K562 (cell line): ENCODE measurements around the gene TMEM38B. TPM values are rescaled to one million over a fixed set of nuclear protein-coding genes. Genes with fewer than 3 reads are reported as not detected.

Experiments used
- ARNT ChIP-seq, 2 experiments: fragments of 450-650 bp; IDR thresholded peaks; 2 replicates each; pipeline ENCODE4 v1.6.1; 2016; ENCODE audit warnings: mild to moderate bottlenecking in 1 of 2
- ATF1 ChIP-seq, 2 experiments: fragments of 450-650 bp in 1 of 2; IDR thresholded peaks; 2 replicates each; pipeline ENCODE4 v1.6.1; 2016; ENCODE audit warnings: missing compliant biosample characterization in 1 of 2, missing genetic modification characterization in 1 of 2
- BCOR ChIP-seq: fragments of 450-650 bp; IDR thresholded peaks from 2 replicates; pipeline ENCODE4 v1.6.1; 2016
- CAMTA2 ChIP-seq: fragments of 250-450 bp; sonication (Bioruptor Pico); conservative IDR thresholded peaks from 2 replicates; pipeline ENCODE4 v1.5.1; 2022
- CBFB ChIP-seq: sonication (generic); formaldehyde crosslinking; IDR thresholded peaks from 2 replicates; pipeline ENCODE4 v1.4.0; 2020; ENCODE audit warnings: mild to moderate bottlenecking, missing genetic modification reagents
- CEBPB ChIP-seq: fragments of 450-650 bp; IDR thresholded peaks from 2 replicates; pipeline ENCODE4 v1.6.1; 2016; ENCODE audit warnings: missing genetic modification characterization, missing compliant biosample characterization
- COPS2 ChIP-seq: fragments of 450-650 bp; conservative IDR thresholded peaks from 2 replicates; pipeline ENCODE4 v1.6.1; 2016; ENCODE audit warnings: mild to moderate bottlenecking, moderate library complexity
- EP400 ChIP-seq: fragments of 450-650 bp; IDR thresholded peaks from 2 replicates; pipeline ENCODE4 v1.6.1; 2017; ENCODE audit warnings: antibody characterized with exemption, mild to moderate bottlenecking, moderate library complexity
- HDAC1 ChIP-seq, 2 experiments: fragments of 450-650 bp; IDR thresholded peaks; 2 replicates each; pipeline ENCODE4 v1.6.1; 2016 to 2017; ENCODE audit warnings: inconsistent platforms in 1 of 2, mild to moderate bottlenecking in 1 of 2, moderate library complexity in 1 of 2
- HMBOX1 ChIP-seq: sonication (generic); IDR thresholded peaks from 2 replicates; pipeline ENCODE4 v1.6.1; 2016
- KDM1A ChIP-seq, 2 experiments: fragments of 450-650 bp; IDR thresholded peaks; 2 replicates each; pipeline ENCODE4 v1.6.1; 2016; ENCODE audit warnings: mild to moderate bottlenecking in 2 of 2
- MAX ChIP-seq: sonication (generic); formaldehyde crosslinking; IDR thresholded peaks from 2 replicates; pipeline ENCODE4 v1.9.0; 2022; ENCODE audit warnings: mild to moderate bottlenecking, missing genetic modification reagents
- NKRF ChIP-seq: fragments of 450-650 bp; IDR thresholded peaks from 2 replicates; pipeline ENCODE4 v1.6.1; 2016; ENCODE audit warnings: borderline replicate concordance
- PHF21A ChIP-seq: fragments of 450-650 bp; IDR thresholded peaks from 2 replicates; pipeline ENCODE4 v1.6.1; 2017; ENCODE audit warnings: low read depth, borderline replicate concordance
- POLR2AphosphoS5 ChIP-seq: IDR thresholded peaks from 2 replicates; pipeline ENCODE4 v1.6.1; 2011; ENCODE audit warnings: mild to moderate bottlenecking, low read depth, low read length, moderate library complexity; ENCODE audit not compliant: control insufficient read depth, insufficient read depth
- RB1 ChIP-seq: fragments of 450-650 bp; IDR thresholded peaks from 2 replicates; pipeline ENCODE4 v1.6.1; 2017; ENCODE audit warnings: low read depth, mild to moderate bottlenecking
- RBFOX2 ChIP-seq: fragments of 200-400 bp; formaldehyde crosslinking; IDR thresholded peaks from 2 replicates; pipeline ENCODE4 v1.6.1; 2017; ENCODE audit warnings: low read depth, mild to moderate bottlenecking, low read length, moderate library complexity
- USF1 ChIP-seq: sonication (generic); formaldehyde crosslinking; IDR thresholded peaks from 2 replicates; pipeline ENCODE4 v1.9.0; 2022; ENCODE audit warnings: mild to moderate bottlenecking, missing genetic modification reagents
- ZBTB43 ChIP-seq: sonication (generic); formaldehyde crosslinking; IDR thresholded peaks from 2 replicates; pipeline ENCODE4 v1.8.0; 2023; ENCODE audit warnings: mild to moderate bottlenecking, missing genetic modification reagents
- ZNF143 ChIP-seq: sonication (generic); formaldehyde crosslinking; IDR thresholded peaks from 2 replicates; pipeline ENCODE4 v1.9.0; 2022; ENCODE audit warnings: mild to moderate bottlenecking, missing genetic modification reagents
- ZNF740 ChIP-seq, 3 experiments: fragments of 200-800 bp in 1 of 3; sonication (Bioruptor generic) in 1 of 3; sonication (generic) in 1 of 3; formaldehyde crosslinking in 1 of 3; IDR thresholded peaks; 2 replicates each; pipeline versions ENCODE4 v1.6.1 to v1.8.0; 2016 to 2022; ENCODE audit warnings: mild to moderate bottlenecking in 2 of 3, missing compliant biosample characterization in 2 of 3, missing genetic modification characterization in 2 of 3, missing genetic modification reagents in 1 of 3
- polyA plus RNA-seq, 8 experiments: library from polyadenylated mRNA; depleted of rRNA in 4 of 8; stranded (reverse) in 5 of 8; unstranded in 3 of 8; fragments of >200 nt; fragmentation: Nextera tagmentation in 2 of 8; fragmentation: Illumina TruSeq in 1 of 8; extraction: Ambion mirVana in 2 of 8; extraction: Trizol in 1 of 8; gene quantifications; 2 replicates each; pipeline versions ENCODE4 v1.2.1 to v1.2.3, GENCODE V29; 2011 to 2014; ENCODE audit warnings: inconsistent platforms in 1 of 8, missing spikeins in 1 of 8
- total RNA-seq, 7 experiments: library from RNA; depleted of rRNA in 6 of 7; stranded (reverse); fragments of >200 nt in 6 of 7; fragmentation: Illumina TruSeq in 2 of 7; extraction: Trizol in 2 of 7; gene quantifications; 2 replicates each; pipeline versions ENCODE4 v1.2.1 to v1.2.3, GENCODE V29; 2011 to 2021; ENCODE audit warnings: low replicate concordance in 1 of 7

TMEM38B gene
- total and polyA plus RNA-seq, 9 of the 15 experiments (the other 6 are each of a cell fraction or from before 2014, with no cell fraction given), result 26.0 to 57.5 (median 38.5) TPM

- no peak for TF ChIP-seq ATF1 (CRISPR knock-in tag; IDR thresholded peaks at IDR 0.05)
- peak; percentile 60 for TF ChIP-seq ATF1 (tag; IDR thresholded peaks at IDR 0.05)
- peak; percentile 75 to 84 for TF ChIP-seq KDM1A (IDR thresholded peaks at IDR 0.05)
- TF ChIP-seq CAMTA2 (CRISPR knock-in tag), result no peak
- peak; percentile 86 for TF ChIP-seq USF1 (CRISPR knock-in tag)
- TF ChIP-seq ZNF143 (CRISPR knock-in tag), result 0 out of 2 replicates have a peak, but pooled peaks have one; percentile 23
- TF ChIP-seq ZNF740 (CRISPR knock-in tag; IDR thresholded peaks at IDR 0.05), result no peak
- TF ChIP-seq ZNF740 (tag; IDR thresholded peaks at IDR 0.05), result 0 out of 4 replicates have a peak, but pooled peaks of 1 of the 2 experiments have one; percentile 10
- peak; percentile 79 for TF ChIP-seq NKRF
- peak; percentile 25; the same call in 1 of the 2 replicates for TF ChIP-seq RB1
- peak; percentile 95 for TF ChIP-seq BCOR
- no peak for TF ChIP-seq HMBOX1
- peak in 1 of 2 experiments; percentile 73; a peak in 2 of 4 replicates for TF ChIP-seq HDAC1 (IDR thresholded peaks at IDR 0.05)
- TF ChIP-seq MAX, result peak; percentile 79
- TF ChIP-seq POLR2AphosphoS5, result 0 out of 2 replicates have a peak, but pooled peaks have one; percentile 21
- TF ChIP-seq PHF21A, result peak; percentile 40; the same call in 1 of the 2 replicates
- TF ChIP-seq COPS2, result no peak
- TF ChIP-seq ARNT (IDR thresholded peaks at IDR 0.05), result no peak
- TF ChIP-seq CBFB (CRISPR knock-in tag), result no peak
- peak; percentile 68 for TF ChIP-seq RBFOX2
- TF ChIP-seq CEBPB (tag), result peak; percentile 54; the same call in 1 of the 2 replicates
- no peak for TF ChIP-seq ZBTB43 (CRISPR knock-in tag)
- TF ChIP-seq EP400, result peak; percentile 59; the same call in 1 of the 2 replicates
These were observed 674 bp downstream of the TMEM38B start (continued) for GRCh38 chr9:105694848-105695581.
